ENCODE results near the gene PTPN5. TPM values are rescaled to one million over a fixed set of nuclear protein-coding genes. Genes with fewer than 3 reads are reported as not detected.
"Not testable (repeated sequence)": the region's sequence is repeated elsewhere in the genome, so short reads cannot be mapped to it uniquely, and the experiment has no call there.

Gene PTPN5
- total RNA-seq = 1 to 10 TPM in 1 of 2 donors, under 1 TPM in 1; 0.41 to 2.3 TPM
- long read RNA-seq, partial matches to known transcripts = 0 of 3 reads
- long read RNA-seq, other reads (novel, unspliced or antisense) = 2 of 3 reads

DNA sequence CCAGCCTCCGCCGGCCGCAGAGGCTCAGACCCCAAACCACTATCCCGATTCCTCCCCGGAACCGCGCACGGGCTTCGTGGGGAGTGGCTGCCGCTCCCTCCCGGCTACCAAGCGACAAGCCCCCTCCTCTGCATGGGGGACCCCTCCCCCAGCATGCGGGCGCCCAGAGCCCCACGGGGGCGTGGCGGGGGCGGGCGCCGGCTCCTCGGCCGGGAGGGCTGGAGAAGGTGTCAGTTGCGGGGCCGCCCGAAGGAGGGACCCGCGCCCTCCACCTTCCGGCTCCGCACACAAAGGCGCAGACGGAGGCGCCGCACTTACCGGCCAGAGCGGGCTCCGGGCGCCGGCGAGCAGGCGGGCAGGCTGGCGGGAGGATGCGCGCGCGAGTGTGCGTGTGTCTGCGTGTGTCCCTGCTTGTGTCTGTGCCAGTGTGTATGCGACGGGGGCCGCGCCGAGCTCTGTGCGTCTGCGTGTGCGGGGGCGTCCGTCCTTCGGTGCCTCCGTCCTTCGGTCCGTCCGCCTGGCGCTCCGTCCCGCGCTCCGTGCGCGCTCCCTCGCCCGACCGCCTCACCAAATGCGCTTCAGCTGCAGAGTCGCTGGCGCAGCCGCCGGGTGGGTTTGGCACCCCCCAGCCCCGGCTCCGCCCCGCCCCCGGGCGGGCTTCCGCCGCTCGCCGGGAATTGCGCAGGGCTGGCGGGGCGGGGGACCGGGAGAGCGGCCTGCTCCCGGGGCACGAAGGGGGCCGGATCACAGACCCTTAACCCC lies at the start of gene PTPN5:
TSS of gene PTPN5 (minus strand) at position 592 of the 762 bp plus-strand sequence. CDS start 19,840 bp downstream, outside the sequence.
- ATAC-seq (peak in 1 of 2 donors; percentile 19), DNase-seq (no peak)
- intact Hi-C loops (cut with DNase I) = no loop called here

DNA sequence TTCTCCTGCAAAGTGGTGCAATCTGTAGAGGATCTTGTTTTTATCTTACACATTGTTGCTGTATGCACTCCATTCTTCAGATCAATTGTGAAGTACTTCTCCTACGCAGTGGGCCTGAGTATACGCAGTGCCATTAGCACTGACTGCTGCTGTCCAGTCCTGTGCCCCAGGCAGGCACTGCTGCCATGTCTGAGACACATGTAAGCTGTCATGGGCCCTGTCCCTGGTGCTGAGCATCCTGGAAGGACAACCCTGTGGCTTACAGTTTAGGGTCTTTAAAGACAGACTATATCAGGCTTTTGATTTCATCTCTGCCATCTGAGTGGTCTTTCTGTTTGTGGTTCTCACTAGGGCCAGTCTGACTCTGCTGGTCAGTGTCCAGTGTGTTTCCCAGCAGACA lies 44.8 kb upstream of the PTPN5 start:
- no peak for DNase-seq
- intact Hi-C loops (cut with DNase I) = no loop called here
- ATAC-seq = no peak

DNA sequence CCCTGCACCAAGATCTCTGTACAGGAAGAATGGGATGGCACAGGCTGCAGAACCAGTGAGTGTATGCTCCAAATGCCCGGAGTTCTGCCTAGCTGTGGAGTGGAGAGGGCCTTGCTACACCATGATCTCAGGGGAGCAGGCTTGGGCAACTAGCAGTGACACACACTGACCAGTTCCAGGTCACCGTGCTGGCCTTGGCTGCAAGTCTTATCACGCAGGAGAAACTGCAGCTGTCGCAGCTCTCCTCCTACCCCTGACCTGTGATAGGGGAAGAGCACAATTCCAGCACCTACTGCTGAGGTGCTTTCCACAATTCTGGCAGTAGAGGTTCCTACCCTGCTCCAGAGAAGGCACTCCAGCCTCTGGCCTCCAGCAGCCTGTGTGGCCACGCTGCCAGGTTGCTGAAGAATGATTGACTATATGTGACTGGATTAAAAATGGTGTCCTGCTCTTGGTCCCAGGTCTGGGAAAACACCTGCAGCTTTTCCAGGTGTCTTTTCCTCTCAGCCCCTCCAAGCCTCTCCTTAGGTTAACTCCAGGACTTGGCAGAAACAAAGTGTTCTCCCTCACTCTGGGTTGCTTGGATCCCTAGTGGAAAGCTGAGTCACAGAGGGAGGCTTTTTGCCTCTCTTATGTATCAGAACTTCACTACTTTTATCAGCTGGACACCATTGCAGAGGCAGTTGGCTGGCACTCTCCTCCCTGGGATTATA lies 43.3 kb upstream of the PTPN5 start:
- no peak for DNase-seq
- no peak for ATAC-seq
- intact Hi-C loops (cut with DNase I) = no loop called here

DNA sequence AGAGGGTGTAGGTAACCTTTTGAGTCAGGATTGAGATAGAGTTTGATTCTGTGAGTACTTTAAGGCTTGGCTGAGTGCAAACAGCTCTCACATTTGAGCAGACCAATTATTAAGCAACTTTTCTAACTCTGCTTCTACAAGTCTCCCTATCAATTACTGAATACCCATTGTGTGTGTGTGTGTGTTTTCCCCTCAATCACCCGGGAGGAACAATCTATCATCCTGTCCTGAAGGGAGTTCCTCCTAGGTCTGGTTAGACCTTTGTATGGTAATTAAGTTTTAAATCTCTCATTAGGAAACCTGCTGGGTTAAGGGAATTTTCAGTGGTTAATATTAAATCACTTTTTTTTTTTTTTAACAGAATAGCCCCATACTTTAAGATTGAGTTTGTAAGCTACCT lies 28.6 kb upstream of the PTPN5 start:
- intact Hi-C loops (cut with DNase I); ATAC-seq; DNase-seq: not testable (repeated sequence)

DNA sequence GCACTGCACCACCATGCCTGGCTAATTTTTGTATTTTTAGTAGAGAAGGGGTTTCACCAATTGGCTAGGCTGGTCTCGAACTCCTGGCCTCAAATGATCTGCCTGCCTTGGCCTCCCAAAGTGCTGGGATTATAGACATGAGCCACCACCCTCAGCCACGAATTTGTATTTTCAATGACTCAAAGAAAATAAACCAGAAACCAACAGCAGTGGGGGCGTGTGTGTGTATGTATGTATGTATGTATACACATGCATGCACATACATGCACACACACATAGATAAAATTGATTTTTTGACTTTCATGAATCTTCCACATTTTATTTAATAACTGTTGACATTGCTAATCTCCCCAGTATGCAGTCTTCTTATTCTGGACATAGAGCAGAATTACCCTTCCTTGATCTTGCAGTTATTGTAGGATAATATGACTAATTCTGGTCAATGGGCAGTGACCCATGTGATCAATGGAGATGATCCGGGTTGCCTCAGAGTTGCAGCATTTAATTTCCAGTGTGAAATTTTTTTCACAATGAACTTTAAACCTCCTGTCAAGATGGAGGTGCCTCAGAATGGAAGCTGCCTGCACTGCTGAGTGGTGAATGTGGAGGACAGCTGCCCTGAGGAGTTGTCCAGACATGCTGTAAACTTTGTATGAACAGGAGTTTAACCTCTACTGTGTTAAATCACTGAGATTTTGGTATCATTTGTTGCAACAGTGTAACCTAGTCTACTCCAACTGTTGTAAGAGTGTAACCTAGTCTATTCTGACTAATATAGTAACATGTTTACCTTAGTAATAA lies 12.8 kb upstream of the PTPN5 start:
- ATAC-seq (no peak), DNase-seq (no peak)
- intact Hi-C loops (cut with DNase I) = no loop called here

DNA sequence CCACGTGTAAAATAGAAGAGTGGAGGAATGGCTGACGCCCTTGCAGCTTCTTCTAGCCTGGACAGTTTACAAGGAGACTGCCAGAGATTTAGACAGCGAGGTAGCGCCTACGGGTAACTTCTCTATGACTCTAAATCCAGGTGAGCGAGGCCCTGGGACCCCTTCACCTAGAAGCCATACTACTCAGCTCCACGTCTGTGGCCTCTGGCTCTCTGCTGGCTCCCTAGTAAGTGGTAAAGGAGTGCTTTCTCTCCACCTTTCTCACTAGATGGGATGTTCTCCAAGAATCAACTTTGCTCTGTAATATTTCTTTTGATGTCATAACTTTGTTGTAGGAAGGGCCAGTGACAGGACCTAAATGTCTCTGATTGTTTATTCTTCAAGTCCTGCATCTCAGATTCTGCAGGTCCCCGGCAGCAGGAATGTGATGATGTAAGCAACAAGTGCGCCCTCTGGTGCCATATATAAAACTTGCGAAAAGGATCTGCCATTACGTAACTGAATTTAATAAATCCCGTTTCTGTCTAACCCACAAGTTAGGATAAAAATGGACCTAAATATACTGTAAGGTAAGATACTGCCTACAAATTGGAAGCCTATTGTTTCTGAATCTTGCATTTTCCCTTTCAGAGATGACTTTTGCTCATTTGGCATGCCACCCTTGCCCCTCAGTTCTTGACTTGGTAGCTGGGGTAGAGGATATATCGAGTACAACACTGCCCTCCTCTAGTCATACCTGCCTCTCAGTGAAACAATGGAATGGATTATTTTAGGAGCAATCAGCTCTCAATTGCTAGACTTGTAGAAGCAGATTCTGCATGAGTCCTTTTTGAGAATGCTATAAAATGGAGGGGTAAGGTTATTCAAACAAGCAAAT lies 11.0 kb upstream of the PTPN5 start:
- intact Hi-C loops (cut with DNase I) = no loop called here
- DNase-seq = peak; percentile 43
- peak in 1 of 2 donors; percentile 49 for ATAC-seq

DNA sequence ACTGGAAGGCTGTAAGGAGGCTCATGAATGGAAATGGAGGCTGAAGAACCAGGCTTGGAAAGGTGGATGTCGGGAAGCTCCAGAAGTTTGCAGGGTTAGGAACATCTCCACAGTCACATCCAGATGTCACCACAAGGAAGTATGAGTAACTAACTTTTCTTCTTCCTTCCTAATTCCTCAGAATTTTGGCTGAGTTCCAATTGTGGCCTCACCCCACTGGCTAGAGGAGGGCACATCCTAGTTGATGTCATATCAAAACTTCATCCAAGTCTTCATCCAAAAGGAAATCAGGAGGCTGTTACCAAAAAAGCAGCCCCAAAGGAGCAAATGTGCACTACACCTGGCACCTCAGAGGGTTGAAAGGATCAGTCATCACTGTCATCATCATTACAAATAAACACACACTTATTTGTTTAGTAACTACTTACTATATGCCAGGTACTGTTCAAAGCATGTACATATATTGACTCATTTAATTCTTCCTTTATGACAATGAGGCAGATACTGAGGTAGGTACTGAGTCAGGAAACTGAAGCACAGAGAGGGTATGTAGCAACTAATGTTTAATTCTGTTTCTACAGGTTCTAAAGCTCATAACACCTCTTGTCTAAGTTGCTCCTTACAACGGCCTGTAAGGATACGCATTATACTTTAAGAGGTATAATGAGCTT lies 7.3 kb upstream of the PTPN5 start:
- no peak for ATAC-seq
- intact Hi-C loops (cut with DNase I) = no loop called here
- no peak for DNase-seq

DNA sequence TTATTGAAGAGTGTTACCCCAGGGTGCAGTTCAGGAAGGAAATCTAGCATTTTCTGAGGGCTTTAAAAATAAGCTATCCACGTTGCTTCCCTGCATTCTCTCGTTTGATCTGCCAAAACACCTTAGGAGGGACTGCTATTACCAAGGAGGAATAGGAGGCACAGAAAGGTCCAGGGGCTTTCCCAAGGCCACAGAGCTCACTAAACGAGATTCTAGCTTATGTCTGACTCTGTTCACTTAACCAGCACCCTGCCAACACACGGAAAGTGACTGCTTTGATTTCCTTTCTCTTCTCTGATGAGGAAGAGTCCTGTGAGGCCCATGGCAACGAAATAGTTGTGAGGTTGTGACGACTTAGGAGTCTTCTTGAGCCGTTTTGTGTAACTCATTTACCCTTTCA lies 3.4 kb upstream of the PTPN5 start:
- ATAC-seq (no peak), DNase-seq (no peak)
- intact Hi-C loops (cut with DNase I) = no loop called here

DNA sequence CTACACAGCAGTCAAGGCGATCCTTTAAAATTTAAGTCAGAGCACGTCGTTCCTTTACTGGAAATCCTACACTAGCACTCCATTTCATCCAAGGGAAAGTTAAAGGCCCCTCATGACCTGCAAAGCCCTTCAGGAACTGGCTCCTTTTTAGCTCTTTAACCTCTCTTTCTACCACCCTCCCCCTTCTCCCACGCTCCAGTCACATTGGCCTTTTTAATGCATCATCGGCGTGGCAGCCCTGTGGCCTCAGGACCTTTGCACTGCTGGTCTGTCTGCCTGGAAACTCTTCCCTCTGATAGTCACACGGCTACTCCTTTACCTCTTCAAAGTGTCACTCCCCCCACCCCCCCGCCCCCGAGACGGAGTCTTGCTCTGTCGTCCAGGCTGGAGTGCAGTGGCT lies 1.2 kb upstream of the PTPN5 start:
- intact Hi-C loops (cut with DNase I) = no loop called here

DNA sequence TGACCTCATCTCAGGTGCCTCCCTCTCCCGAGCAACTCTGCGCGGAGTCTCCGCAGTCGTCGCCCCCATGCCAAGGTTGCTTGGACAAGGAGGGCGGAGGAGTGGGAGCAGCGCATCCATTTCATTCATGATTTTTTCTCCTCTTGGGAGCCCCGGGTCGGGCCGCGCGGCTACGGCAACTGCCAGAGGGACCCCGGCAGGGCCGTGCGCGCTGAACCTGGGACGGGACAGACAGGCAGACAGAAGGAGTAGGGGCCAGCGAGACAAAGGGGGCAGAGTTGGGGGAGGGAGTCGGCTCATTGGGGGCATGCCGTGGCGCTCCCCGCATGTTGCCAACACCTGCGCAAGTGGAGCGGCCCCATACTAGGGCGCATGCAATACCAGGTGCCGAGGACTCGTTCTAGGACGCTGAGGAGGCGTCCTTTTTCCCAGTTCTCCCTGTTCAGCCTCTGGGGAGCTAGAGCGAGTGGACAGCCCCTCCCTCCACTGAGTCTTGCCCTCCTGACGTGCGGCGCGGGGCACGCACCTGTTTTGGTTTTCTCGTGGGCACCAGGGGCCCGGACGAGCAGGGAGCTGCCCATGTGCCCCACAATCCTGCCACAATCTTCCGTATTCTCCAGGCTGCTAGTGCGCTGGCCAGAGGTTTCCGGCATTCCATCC lies 501 bp upstream of the PTPN5 start:
- DNase-seq (no peak), ATAC-seq (no peak)
- intact Hi-C loops (cut with DNase I) = no loop called here

More for the DNA sequence above, 1.2 kb upstream of the PTPN5 start:
- DNase-seq (no peak), ATAC-seq (no peak)

DNA sequence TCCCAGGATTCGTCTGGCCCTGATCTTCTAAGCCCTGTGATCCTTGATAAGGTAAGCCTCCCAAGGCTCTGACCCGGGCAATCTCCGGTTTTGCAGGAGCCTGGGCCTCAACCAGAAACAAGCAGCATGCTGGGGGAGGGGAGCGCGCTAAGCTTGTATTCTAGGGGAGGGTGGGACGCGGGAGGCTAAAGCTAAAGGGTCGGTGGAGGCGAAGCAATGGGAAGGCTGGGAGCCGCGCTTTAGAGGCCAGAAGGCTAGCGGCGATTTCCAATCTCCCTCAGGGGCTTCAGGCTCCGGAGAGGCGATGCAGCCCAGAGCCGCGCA lies 753 bp downstream of the PTPN5 start:
- ATAC-seq (no peak), DNase-seq (no peak)
- intact Hi-C loops (cut with DNase I) = no loop called here

DNA sequence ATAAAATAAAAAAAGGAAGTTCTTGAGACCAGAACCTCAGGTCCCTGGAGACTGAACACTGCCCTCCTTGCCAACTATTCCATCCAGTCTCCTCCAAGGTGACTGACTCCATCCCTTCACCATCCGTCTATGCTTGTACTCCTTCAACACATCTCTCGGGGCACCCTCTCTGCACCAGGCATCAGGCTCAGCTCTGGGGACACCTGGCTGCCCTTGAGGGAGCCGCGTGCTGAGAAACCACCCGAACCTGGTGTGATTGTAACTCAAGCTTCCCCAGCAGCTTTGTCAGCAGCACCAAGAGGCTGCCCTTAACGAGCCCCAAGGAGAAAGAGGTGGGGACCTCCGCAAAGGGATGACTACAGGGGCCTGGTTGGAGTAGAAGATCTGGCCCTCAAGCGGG lies 1.7 kb downstream of the PTPN5 start:
- DNase-seq (no peak), ATAC-seq (no peak)
- intact Hi-C loops (cut with DNase I) = no loop called here

DNA sequence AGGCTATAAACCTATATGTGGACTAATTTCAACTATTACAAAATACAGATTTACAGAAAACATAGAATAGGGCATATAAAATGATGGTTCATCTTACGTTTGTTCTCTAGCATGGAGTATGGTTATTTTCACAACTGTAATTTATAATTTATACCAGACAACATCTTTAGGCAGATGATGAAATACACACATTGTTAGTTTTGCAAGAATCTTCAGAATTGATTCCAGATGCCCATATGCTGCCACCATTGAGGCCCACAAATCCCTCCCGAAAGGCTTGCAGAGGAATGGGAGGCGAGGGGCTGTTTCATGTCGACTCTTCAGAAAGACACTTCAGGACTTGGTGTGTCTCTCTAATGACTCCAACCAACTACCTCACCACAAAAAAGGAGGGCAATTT lies 6.2 kb downstream of the PTPN5 start:
- intact Hi-C loops (cut with DNase I) = no loop called here
- DNase-seq = no peak
- ATAC-seq = no peak

DNA sequence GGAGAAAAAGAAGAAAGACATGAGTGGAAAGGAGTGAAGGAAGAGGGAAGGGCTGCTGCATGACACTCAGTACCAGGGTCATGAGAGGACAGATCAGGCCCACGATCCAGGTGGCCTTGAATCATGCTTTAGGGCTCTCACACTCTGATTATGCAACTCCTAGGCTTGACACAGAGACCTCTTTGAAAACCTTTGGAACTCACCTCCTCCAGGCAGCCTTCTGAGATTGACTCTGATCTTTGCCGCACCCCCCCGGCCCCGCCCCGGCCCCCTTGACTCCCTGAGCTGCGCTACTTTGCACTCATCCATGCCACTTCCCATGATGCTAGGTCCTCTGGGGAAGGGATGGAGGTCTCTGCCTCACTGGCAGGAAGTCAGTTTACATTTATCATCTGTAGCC lies 10.7 kb downstream of the PTPN5 start:
- DNase-seq (no peak), ATAC-seq (no peak)
- intact Hi-C loops (cut with DNase I) = no loop called here

DNA sequence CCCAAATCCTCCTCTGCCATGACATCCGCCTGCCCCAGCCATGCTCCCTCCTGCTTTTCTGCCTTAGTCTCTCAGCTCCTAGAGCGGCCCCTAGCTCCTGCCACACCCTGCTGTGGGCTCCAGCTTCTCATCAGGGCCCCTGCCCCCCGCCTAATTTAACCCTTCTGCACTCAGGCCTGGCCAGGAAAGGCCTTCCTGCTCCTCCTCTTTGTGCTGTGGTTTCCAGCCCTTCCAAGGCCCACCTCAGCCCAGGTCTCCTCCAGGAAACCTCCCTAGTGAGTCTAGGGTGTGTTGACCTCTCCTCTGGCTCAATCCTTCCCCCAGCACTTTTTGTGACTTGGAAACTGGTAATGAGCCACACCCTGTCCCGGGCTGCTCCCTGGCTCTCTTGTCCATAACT lies 11.3 kb downstream of the PTPN5 start:
- intact Hi-C loops (cut with DNase I) = no loop called here
- peak in 1 of 2 donors; percentile 30 for ATAC-seq

DNA sequence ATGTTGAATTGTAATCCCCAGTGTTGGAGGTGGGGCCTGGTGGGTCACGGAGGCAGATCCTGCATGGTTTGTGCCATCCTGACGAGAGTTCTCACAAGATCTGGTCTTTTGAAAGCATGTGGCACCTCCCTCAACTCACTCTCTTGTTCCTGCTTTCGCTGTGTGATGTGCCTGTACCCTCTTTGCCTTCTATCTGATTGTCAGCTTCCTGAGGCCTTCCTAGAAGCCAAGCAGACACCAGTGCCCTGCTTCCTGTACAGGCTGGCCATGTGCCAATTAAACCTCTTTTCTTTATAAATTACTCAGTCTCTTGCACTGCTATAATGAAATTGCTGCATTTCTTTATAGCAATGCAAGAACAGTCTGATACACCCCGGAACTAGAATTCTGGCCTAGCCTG lies 13.1 kb downstream of the PTPN5 start:
- ATAC-seq (no peak), DNase-seq (no peak)
- intact Hi-C loops (cut with DNase I) = no loop called here

More for the DNA sequence above, 11.3 kb downstream of the PTPN5 start:
- no peak for DNase-seq

DNA sequence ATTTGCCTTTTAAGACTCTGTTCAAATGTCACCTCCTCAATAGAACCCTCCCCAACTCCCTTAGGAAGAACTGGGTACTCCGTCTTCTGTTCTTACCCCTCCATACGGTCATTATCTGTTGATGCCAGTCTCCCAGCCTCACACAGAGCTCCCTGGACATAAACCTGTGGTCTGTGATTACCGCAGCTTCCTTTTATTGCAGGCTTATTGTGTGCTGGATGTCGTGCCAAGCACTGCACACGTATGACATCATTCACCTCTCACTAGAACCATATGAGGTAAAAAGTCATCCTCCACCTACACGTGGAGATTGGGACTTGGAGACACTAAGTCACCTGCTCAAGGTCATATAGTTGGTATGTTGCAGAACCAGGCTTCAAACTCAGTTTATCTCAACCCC lies 15.3 kb downstream of the PTPN5 start:
- ATAC-seq = no peak
- intact Hi-C loops (cut with DNase I) = no loop called here

More for the DNA sequence above, 15.3 kb downstream of the PTPN5 start:
- no peak for DNase-seq

All from left cardiac atrium (tissue), 4 donors.